Superior temporal gyrus (tissue), 1 donor: ENCODE data around the gene LEUTX.

Experiments
- DNase-seq: peaks from one replicate; pipeline ENCODE4 v3.0.0-alpha.2; 2016; ENCODE audit errors: extremely low spot score

LEUTX gene

DNA sequence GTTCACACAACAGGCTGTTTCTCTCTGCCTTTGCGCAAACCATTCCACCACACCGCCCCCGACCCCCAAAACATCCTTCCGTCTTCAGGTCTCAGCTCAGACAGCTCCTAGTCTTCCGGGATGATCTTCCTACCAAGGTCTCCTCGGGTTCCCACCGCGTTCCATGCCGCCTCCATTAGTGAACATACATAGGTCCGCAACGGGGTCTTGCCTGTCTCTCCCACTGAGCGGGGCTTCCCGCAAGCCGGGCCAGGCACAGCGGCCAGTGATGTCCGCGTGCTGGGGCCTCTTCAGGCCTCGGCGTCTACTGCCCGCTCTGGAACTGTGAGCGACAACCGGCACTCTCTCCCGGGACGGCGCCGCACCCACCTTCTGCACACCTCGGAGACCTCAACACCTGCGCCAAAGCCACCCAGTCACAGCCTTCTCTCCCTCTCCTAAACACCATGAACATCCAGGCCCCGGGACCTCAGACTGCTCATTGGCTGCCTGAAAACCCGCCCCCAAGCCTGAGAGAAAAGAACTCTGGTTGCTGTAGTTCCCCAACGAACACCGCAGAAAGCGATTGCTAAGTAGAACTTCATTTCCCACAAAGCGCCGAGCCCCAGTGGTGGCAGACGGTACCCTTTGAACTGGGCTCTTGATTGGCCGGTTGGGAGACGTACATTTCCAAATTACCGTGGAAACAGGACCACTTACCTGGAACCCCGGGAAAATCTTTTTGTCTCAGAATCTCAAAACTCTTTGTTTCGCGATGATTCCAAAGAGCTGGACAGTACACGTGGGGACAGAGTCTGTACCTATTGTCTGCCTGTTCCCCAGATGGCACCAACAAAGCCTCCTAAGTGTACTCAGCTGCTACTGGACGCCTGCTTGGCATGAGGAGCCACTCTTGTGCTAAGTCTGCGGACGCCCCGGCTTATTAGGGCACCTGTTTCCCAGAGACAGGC lies 45.8 kb downstream of the LEUTX start:
- DNase-seq, result peak; percentile 98

- no peak for DNase-seq
Observed at GRCh38 chr19:39825093-39825463, 46.4 kb downstream of the LEUTX start.

- no peak for DNase-seq
Observed at GRCh38 chr19:39825531-39826076, 47.0 kb downstream of the LEUTX start.

GRCh38 chr19:39826311-39826945 lies 47.8 kb downstream of the LEUTX start:
- no peak for DNase-seq

- no peak for DNase-seq
Observed at GRCh38 chr19:39827216-39827615, 48.6 kb downstream of the LEUTX start.

DNA sequence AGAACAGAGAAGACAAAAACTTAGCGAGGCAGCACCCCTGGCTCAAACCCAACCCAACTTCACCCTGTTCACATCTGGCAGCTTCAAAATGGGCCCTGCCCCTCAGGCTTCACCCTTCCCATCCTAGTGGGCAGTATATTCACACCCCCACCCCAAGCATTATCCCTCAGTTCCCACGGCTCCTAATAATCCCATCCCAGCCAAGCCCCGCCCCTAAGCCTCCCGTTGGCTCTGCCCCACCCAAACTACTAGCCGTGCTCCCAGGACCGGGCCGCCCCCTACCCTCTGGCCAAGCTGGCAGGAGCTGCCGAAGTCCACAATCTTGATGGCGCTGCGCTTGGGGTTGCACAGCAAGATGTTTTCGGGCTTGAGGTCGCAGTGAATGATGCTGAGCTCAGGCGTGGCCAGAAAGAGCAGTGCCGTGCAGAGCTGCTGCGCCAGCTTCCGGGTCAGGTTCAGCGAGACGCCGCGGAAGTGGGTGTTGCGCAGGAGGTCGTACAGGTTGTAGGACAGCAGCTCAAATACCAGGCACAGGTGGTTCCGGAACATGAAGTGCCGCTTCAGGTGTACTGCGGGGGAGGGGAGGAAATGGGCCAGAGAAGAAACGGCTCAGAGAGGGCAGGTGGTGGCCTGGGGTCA lies 49.5 kb downstream of the LEUTX start:
- DNase-seq, result no peak

GRCh38 chr19:39828654-39829032 lies 50.0 kb downstream of the LEUTX start:
- DNase-seq, result no peak

DNA sequence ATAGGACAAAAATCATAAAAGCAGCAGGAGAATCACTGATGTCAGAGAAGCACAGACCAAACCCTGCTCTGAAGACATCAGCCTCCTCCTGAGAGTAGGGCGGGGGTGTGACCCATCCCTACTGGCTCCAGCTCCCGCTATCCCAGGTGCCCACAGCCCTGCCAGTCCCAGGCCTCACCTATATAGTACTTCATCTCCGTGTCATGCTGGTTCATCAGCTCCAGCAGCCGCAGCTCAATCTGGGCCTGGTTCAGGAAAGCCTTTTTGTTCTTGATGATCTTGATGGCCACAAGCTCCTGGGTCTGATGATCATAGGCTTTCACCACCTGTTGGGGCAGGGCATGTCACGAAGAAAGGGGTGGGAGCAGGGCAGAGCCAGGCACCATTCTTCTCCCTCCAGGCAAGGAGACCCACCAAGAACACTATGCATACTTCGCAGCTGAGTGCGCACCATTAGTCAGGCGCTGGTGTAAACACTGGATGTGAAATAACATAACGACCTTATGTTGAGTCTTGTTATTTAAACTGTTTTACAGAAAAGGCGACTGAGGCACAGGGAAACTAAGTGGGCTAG lies 51.1 kb downstream of the LEUTX start:
- DNase-seq, result no peak

DNA sequence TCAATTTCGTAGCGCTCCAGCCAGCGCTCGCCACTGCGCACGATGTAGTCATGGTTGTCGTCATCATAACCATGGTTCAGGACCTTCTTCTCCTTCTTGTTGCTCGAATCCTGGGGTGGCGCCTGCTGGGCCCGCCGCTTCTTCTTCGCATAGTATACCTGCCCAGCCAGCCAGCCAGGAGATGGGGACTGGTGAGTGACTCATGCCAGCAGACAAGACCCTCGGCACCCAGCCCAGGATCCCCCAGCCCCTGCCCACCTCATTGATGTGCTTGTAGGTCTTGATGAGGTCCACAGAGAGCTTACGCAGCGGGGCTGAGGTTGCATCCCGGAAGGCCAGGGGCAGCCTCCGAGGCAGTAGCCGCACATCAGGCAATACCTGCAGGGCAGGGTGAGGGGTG lies 51.8 kb downstream of the LEUTX start:
- no peak for DNase-seq

DNA sequence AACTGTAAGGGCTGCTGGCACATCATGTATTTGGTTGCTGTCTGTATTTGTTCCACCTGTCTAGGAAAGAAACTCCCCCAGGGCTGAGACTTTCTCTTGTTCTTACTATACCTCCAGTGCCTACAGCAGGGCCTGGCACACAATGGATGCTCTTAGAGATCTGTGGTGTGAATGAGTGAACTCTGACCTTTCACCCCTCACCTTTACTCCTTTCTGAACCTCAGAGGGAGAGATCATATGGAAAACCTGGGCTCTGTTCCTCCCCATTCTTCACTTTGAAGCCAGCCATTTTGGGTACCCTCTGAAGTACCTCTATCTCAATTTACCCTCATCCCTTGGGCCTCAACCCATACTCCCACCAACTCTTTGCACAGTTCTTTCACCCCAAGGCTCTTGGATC lies 52.2 kb downstream of the LEUTX start:
- DNase-seq, result no peak

- DNase-seq, result no peak
Observed at GRCh38 chr19:39831679-39832078, 53.0 kb downstream of the LEUTX start.

DNA sequence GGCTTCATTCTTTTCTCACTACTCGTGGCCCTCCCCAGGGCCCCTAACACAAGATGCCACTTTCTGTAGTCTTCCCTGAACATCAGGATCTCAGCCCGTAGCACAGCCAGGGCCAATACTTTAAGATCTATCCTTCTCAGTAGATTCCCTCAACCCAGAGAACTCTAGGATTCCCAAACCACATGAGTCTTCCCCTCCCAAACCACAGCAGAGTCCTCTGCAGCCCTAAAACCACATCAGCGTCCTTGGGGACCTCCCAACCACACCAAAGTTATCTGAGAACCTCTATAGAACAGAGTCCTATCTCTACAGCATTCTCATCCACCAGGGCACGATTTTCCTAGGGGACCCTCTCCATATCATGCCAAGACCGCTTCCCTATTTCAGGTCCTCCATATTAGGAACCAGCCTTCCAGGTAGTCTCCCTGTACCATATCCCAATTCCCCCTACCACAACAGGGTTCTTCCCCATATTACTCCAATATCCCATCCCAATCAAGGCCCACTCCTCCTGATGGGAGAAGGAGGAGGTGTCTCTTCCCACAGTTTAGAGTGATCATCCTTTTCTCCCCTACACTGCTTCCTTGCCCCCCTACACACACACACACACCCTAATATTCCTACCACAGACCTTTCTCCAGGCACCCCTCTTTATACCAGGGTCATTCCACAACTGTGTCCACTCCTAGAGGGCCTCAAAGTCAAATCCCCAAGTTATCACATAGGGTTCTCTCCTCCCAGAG lies 53.9 kb downstream of the LEUTX start:
- no peak for DNase-seq

DNA sequence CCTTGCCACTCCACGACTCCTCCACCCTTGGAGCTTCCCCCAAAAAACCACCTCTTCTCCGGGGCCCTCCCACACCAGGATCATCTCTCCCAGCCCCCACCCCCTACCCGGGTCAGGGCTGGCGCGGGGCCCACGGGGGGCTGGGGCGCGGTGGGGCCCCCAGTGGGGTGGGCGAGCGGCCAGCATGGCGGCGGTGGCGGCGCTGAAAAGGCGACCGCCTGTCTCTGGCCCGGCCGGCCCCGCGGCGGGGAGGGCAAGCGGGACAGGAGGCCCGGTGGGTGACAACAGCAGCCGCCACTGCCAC lies 54.5 kb downstream of the LEUTX start:
- no peak for DNase-seq

DNA sequence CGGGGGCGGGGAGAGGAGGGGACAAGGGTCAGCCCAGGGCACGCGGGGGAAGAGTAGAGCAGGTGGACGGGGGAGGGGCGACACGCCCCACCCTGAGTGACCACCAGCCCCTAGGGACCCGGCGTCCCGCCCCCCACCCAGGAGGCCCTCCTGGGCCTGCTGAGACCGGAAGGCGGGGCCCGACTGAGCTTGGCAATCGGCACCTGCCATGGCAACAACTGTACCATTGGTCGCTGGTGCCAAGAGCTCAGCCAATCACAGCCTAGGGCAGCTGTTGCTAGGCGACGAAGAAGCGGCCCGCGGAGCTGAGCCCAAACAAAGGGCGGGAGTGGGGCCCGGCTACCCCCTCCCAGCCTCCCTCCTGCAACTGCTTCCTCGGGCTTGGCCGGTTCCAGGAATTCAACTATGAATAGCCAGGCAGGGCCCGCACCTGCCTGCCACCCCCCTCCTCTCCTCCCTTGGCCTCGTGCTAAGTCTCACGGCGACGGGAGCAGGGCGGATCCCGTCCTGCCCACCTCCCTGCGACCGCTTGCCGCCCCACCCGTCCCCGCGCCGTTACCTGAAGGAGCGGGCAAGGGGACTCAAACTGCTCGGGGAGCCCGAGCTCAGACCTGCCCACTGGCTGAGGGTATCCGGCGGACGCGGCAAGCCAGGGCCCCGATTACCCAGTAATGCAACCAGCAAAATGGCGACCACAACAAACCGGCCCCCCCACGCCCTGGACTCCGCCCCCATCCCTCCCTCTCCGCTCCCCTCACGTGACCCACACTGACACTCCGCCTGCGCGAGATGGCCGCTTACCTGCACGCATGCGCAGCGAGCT lies 55.0 kb downstream of the LEUTX start, which contains the start of gene DYRK1B:
DYRK1B (minus strand) TSS at position 699 of the 823 bp plus-strand sequence. CDS start 2,295 bp downstream, outside the sequence.
- peak; percentile 98 for DNase-seq

- DNase-seq, result no peak
Observed at GRCh38 chr19:39834287-39834841, 55.7 kb downstream of the LEUTX start.
